ENCODE results near the gene ZNF296.

ZNF296 gene

GRCh38 chr19:45102481-45102880 lies 26.2 kb upstream of the ZNF296 start:
- no peak for DNase-seq

DNA sequence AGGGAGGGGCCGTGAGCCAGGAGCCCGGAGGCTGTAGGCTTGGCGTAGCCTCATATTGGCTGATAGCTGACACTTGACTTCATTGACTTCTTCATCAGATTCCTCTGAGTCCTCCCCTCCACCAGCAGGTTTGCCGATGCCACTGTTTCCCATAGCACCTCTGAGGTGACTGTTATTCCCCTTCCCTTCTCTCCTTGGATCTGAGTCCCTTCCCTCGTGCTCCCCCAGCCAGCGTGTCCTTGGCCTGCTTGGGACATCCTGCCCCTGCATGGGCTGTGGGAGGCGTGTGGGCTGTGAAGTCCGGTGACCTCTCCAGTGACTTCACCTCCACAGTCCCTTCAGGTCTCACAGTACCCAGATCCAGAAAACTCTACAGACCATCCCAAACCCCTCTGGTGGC lies 25.5 kb upstream of the ZNF296 start:
- DNase-seq = no peak

DNA sequence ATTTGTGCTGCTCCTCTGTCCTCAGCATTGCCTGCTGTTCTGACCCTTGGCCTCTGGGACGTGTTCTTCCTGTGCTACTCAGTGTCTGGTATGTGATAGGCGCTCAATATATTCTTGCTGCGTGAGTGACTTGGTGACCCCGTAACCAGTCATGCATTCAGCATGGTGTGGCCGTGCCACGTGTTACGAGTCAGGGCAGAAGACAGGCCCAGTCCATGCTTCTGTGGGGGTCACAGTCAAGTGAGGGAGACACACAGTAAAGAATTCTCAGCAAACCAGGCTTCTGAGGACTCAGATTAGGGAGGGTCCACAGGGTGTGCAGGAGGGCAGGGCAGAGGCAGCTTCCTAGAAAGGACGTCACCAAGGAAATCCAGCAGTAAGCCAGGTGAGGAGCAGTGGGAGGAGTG lies 24.6 kb upstream of the ZNF296 start:
- no peak for DNase-seq

DNA sequence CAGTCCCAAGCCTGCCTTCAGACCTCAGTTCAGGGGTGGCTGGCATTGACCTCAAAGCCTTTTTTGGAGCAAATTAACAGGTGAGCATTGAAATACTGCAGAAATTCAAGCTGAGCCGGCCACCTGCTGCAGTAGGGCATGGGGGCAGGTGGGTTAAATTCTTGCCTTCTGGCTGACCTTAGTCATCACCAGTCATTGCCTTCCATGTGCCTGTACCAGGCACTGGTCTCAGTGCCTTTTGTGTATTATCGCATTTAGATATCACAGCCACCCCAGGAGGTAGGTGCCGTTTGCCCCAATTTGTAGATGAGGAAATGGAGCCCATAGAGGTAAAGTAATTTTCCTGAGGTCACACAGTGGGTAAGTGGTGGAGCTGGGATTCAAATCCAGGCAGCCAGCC lies 23.9 kb upstream of the ZNF296 start:
- no peak for DNase-seq

DNA sequence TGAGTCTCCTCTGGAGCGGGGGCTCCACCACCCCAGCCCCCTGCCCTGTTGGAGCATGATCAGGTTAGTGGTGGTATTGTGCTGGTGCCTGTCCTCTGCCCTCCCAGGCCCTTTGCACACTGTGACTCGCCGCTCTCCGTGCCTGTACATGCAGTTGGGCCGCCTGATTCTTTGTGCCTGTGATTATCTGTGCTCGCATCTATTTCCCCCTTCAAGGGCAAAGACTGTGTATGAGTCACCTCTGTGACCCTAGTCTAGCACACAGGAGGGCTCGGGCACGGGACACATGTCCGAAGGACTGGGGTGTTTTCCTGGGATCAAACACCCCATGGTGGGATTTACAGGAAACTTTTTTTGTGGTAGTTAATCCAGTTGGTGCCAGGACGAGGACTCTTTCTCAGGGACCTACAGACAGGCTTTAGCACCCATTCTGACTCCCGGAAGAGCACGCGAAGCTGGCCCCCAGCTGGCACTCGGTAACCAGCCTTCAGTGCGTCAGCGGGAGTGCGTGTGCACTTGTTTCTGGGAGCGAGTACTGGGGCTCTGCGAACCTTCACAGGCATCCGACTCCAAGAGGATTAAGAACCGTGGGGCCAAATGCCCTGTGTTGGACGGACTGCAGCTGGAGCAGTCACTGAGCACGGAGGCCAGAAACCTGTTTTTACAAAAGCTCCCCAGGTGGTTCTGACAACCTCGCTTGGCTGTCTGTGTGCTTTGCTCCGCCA lies 23.4 kb upstream of the ZNF296 start:
- no peak for DNase-seq

- DNase-seq = no peak
Observed at GRCh38 chr19:45098521-45099466, 22.5 kb upstream of the ZNF296 start.

- peak; percentile 81 for DNase-seq
Observed at GRCh38 chr19:45097776-45098520, 21.7 kb upstream of the ZNF296 start.

GRCh38 chr19:45097450-45097775 lies 21.1 kb upstream of the ZNF296 start:
- DNase-seq = no peak

GRCh38 chr19:45096700-45097099 lies 20.4 kb upstream of the ZNF296 start:
- no peak for DNase-seq

DNA sequence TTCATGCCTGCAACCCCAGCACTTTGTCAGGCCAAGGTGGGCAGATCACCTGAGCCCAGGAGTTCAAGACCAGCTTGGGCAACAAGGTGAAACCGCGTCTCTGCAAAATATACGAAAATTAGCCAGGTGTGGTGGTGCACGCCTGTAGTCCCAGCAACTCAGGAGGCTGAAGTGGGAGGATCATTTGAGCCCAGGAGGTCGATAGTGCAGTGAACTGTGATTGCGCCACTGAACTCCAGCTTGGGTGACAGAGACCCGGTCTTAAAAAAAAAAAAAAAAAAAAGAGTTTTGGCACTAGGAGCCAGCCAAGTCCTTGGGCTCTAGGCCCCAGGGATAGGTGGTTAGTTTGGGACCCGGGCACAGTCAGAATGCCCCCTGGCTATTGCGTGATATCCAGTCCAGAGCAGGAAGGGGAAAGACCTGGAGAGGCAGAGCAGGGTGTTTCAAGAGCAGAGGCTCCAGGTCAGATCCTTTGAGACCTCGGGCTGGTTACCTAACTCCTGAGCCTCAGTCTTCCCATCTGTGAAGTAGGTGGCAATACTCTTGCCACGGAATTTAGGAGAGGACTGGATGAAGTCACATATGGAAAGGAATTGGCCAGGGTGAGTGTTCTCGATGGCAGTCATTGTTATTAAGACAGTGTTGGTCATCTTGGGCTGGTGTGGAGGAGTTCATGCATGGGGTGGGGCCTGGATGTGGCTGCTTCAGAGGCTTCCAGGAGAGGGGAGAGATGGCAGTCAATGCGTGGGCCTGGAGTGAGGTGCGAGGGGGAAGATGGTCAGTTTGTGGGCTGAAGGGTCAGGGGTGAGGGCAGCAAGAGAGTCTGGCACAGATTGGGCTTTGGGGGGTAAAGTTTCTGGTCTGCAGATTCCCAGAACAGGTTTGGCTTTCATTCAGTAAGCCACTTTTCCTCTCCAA lies 19.5 kb upstream of the ZNF296 start:
- DNase-seq = no peak

DNA sequence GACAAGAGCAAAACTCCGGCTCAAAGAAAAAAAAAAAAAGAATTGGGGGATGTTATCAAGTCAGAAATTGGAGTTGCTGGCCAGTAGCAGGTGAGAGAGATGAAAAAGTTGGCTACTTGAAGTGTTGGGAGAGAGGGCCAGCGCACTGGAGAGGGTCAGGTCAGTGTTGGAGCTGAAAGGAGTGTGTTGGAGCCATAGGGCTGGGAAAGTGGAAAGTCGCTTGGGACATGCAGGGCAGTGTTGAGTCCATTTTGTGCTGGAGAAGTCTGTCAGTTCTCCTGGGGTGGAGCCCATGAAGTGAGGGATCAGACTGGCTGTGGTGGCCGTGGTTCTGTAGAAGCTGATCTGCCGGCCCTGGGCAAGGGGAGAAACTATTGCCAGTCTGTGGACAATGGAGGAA lies 18.4 kb upstream of the ZNF296 start:
- DNase-seq = no peak

DNA sequence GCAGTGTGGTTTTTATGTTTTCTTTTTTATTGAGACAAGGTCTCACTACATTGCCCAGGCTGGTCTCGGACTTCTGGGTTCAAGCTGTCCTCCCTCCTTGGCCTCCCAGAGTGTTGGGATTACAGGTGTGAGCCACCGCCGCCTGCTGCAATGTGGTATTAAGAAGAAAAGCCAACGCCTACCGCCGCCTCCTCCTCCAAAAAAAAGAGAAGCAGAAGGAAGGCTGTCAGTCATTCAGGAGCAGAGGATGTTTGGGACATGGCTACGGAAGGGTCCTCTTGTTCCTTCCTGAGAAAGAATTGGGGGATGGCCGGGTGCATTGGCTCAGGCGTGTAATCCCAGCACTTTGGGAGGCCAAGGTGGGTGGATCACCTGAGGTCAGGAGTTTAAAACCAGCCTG lies 17.9 kb upstream of the ZNF296 start:
- no peak for DNase-seq

DNA sequence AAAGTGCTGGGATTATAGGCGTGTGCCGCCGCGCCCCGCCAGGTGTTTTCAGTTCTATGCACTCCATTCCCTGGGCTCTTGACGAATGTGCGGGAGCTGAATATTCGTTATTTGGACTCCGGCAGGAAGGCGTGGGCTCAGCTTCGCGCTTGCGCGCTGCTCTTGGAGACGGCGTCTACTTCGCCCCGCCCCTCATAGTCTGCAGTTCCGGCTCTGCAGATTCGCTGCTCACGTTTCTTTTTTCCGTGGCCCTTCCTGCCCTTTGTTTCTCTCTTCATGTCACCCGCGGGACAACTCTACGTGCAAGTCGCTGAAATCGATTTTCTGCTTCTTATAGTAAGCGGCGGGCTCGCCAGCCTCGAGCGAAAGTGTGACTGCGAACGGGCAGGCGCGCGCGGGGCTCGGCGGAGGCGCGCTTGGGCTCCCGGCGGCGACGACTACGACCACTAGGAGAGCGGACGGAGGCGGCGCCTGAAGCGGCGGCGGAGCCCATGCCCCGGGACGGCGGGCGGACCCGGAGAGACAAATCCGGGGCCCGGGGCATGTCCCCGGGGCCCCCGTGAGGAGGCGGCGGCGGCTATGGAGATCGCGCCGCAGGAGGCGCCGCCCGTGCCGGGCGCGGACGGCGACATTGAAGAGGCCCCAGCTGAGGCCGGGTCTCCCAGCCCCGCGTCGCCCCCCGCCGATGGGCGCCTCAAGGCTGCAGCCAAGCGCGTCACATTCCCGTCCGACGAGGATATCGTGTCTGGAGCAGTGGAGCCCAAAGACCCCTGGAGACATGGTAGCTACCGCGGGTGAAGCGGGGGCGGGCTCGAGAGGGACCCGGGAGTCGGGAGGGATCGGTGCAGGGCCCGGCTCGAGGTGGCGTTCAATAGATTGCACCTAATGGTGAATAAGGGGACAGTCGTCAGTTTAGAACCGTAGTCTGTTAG lies 16.7 kb upstream of the ZNF296 start, which contains the start of gene PPP1R37:
Gene PPP1R37 (plus strand): TSS at position 433 of the 932 bp plus-strand sequence. CDS start 147 bp downstream, at position 580.
- DNase-seq = peak; percentile 94

DNA sequence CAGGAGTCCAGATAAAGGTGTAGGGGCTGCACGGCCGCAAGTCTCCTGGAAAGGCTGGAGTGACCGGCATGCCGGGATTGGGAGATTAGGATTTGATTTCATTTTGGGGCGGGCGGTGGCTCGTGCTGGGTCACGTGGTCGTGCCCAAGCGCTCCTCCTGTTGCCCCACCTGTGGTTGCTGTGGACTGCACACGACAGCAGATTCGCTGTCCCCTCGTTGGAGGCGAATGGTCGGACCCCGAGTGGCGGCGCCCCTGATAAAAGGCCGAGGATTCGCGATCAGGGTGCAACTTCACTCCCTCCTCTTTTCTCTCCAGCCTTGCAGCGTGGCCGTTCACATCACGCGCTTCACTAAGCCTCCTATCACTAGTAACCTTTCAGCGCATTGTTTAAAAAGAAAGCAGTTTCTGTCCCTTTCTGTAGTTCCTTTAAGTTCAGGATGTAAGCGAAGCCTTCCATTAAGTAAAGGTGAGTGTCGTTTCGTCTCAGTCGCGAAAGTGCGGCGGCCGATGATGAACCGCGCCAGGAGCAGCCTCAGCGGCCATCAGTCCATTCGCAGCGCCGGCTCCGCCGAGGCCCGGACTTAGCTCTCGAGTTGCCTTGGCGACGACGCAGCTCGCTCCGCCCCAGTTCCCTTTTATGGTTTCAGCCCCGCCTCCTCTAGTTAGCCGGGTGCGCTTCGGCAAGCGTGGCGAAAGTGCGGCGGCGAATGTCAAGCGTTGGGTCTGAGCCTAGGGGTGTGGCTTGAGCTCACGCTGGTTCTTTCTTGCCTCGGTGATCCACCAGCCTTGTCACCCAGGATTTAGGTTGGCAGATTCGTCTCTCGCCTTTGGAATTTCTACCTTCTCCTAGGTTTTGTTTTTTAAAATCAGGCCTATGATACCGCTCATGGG lies 15.0 kb upstream of the ZNF296 start:
- DNase-seq = peak; percentile 99

GRCh38 chr19:45090606-45091005 lies 14.3 kb upstream of the ZNF296 start:
- DNase-seq = no peak

GRCh38 chr19:45090034-45090433 lies 13.8 kb upstream of the ZNF296 start:
- no peak for DNase-seq

- DNase-seq = no peak
Observed at GRCh38 chr19:45087531-45087930, 11.3 kb upstream of the ZNF296 start.

GRCh38 chr19:45086480-45086879 lies 10.2 kb upstream of the ZNF296 start:
- no peak for DNase-seq

- no peak for DNase-seq
Observed at GRCh38 chr19:45082170-45082569, 5.9 kb upstream of the ZNF296 start.

GRCh38 chr19:45079911-45080370 lies 3.7 kb upstream of the ZNF296 start:
- DNase-seq = no peak
